GM12891 (cell line): ENCODE data around the gene TULP4.
A peak's percentile ranks its signal among the peaks of the same experiment; 100 is the strongest.

Experiments
- DNase-seq: peaks from one replicate; pipeline ENCODE4 v3.0.0; 2011; ENCODE audit warnings: low spot score; ENCODE audit not compliant: insufficient read length
- FAIRE-seq: peaks from 2 replicates; lab custom pipeline; 2011; peaks lifted over from hg19 to GRCh38; lab: Jason Lieb, UNC
- PAX5 ChIP-seq: IDR thresholded peaks from 2 replicates; pipeline ENCODE4 v1.6.1; 2011; ENCODE audit warnings: low read length, moderate library complexity, mild to moderate bottlenecking; ENCODE audit not compliant: insufficient read depth, severe bottlenecking
- POLR2A ChIP-seq: IDR thresholded peaks from 2 replicates; pipeline ENCODE4 v1.6.1; 2011; ENCODE audit warnings: low read depth, low read length, control low read depth
- POLR2AphosphoS5 ChIP-seq: IDR thresholded peaks from 2 replicates; pipeline ENCODE4 v1.6.1; 2011; ENCODE audit warnings: low read depth, low read length, control low read depth
- POU2F2 ChIP-seq: IDR thresholded peaks from 2 replicates; pipeline ENCODE4 v1.6.1; 2011; ENCODE audit warnings: low read depth, mild to moderate bottlenecking, control low read depth, low read length, moderate library complexity
- SPI1 ChIP-seq: IDR thresholded peaks from 2 replicates; pipeline ENCODE4 v1.6.1; 2011; ENCODE audit warnings: low read depth, low read length, control low read depth
- TAF1 ChIP-seq: IDR thresholded peaks from 2 replicates; pipeline ENCODE4 v1.6.1; 2011; ENCODE audit warnings: low read depth, low read length, control low read depth

Gene TULP4

DNA sequence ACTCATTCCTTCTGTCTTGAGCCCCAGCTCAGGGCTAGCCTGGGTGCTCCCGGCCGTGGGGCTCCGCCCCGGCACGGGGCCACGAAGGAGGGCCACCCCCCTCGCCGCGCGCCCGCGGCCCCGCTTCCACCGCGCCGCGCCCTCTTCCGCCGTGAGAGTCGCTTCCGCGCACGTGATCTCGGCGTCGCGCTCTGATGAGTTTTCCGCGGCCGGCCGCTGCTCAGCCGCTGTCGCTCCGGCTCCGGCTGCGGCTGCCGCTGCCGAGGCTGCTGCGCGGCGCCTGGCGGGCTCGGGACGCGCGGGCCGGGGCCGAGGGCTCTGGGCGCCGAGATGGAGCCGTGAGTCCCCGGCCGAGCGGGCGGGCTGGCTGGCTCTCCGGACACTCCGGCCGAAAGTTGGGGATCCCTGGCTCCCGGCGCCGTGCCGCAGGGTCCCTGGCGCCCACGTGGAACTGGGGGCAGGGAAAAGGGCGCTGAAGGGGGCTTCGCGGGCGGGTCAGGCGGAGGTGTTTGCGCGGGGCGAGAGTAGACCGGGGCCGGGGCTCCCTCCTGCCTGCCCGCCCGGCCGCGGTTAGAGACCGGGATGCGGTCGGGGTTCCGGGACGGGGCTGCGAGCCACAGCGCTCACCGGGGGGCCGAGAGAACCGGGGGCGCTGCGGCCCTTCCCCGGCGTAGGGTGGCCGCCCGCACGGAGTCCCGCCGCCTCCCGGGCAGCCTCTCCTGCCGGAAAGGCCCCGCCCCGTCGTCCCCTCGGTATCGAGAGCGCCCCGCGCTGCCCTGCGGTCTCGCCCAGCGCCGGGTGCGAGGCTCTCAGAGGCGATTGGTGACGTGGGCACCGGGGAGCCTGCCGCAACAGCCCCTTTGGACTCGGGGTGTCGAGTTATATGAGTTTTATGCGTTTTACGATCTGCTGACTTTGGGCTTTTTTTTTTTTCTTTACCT, 247.9 kb downstream of the TULP4 start, which contains the start of gene TMEM181:
TMEM181 (plus strand) TSS at position 197 of the 941 bp plus-strand sequence; CDS start at position 331, 134 bp downstream.
- peak; percentile 86 for DNase-seq
- peak; percentile 96 for FAIRE-seq
- TF ChIP-seq TAF1, result peak; percentile 56; the same call in 1 of the 2 replicates
- peak; percentile 99 for TF ChIP-seq PAX5
- 0 out of 2 replicates have a peak, but pooled peaks have one; percentile 5 for TF ChIP-seq SPI1
- peak; percentile 79 for TF ChIP-seq POLR2A
- TF ChIP-seq POU2F2, result 0 out of 2 replicates have a peak, but pooled peaks have one; percentile 44
- TF ChIP-seq POLR2AphosphoS5, result peak; percentile 75

DNA sequence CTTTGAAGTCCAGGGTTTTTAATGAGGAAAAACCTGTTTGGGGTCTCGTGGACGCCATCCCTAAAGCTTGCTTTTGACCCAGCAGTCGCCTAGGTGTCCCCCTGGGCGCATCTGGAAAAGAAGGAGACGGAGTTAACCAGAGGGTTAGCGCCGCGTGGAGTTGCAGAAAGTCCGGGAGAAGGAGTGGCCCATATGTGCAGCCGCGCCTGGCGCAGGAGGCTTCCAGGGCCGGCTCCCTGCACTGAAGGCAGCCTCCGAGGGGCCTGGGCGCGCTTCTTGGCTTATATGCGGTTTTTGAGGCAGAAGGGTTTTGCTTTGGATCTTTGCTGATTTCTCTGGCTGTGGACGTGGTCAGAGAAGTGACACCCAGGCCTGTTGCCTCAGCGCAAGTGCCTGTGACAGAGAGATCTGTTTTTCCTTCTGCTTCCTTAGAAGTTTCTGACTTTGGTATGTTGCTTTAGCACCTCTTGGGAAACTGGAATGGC, 248.6 kb downstream of the TULP4 start:
- no peak for DNase-seq
- FAIRE-seq, result no peak
- no peak for TF ChIP-seq POU2F2
- TF ChIP-seq TAF1, result no peak
- TF ChIP-seq PAX5, result no peak
- no peak for TF ChIP-seq SPI1
- no peak for TF ChIP-seq POLR2A
- TF ChIP-seq POLR2AphosphoS5, result no peak
